HEK293T (cell line): ENCODE data around the gene SMIM15.

Experiments
- CTCF ChIA-PET: fragments of 350-600 bp; formaldehyde crosslinking; extraction: SDS; loops from one replicate; lab custom pipeline; 2021; ENCODE audit warnings: antibody characterized with exemption, inconsistent platforms; lab: Yijun Ruan, JAX
- POLR2A ChIA-PET: fragments of 350-600 bp; formaldehyde crosslinking; extraction: SDS; loops from one replicate; lab custom pipeline; 2020; ENCODE audit warnings: antibody characterized with exemption, inconsistent platforms; lab: Yijun Ruan, JAX
- DNase-seq: peaks from one replicate; pipeline ENCODE4 v3.0.0; 2012; ENCODE audit warnings: mixed read lengths; ENCODE audit errors: extremely low spot score
- ARNT ChIP-seq: fragments of 450-650 bp; IDR thresholded peaks from 2 replicates; pipeline ENCODE4 v1.6.1; 2017; ENCODE audit warnings: mild to moderate bottlenecking
- BHLHE40 ChIP-seq: fragments of 450-650 bp; IDR thresholded peaks from 2 replicates; pipeline ENCODE4 v1.6.1; 2016; ENCODE audit warnings: mild to moderate bottlenecking, moderate library complexity, borderline replicate concordance
- CTBP1 ChIP-seq: fragments of 450-650 bp; IDR thresholded peaks from 2 replicates; pipeline ENCODE4 v1.6.1; 2016; ENCODE audit warnings: borderline replicate concordance
- ELF4 ChIP-seq: fragments of 450-650 bp; IDR thresholded peaks from 2 replicates; pipeline ENCODE4 v1.6.1; 2017; ENCODE audit warnings: antibody characterized with exemption
- FOXA1 ChIP-seq: fragments of 450-650 bp; IDR thresholded peaks from 2 replicates; pipeline ENCODE4 v1.6.1; 2016; ENCODE audit warnings: mild to moderate bottlenecking
- FOXK2 ChIP-seq: fragments of 450-650 bp; IDR thresholded peaks from 2 replicates; pipeline ENCODE4 v1.6.1; 2016; ENCODE audit warnings: mild to moderate bottlenecking
- FOXM1 ChIP-seq: fragments of 450-650 bp; IDR thresholded peaks from 2 replicates; pipeline ENCODE4 v1.6.1; 2017; ENCODE audit warnings: mild to moderate bottlenecking, borderline replicate concordance
- HDGF ChIP-seq: fragments of 450-650 bp; IDR thresholded peaks from 2 replicates; pipeline ENCODE4 v1.6.1; 2017; ENCODE audit warnings: antibody characterized with exemption, borderline replicate concordance
- L3MBTL2 ChIP-seq: fragments of 450-650 bp; conservative IDR thresholded peaks from 2 replicates; pipeline ENCODE4 v1.6.1; 2016; ENCODE audit warnings: mild to moderate bottlenecking
- LEF1 ChIP-seq: fragments of 450-650 bp; IDR thresholded peaks from 2 replicates; pipeline ENCODE4 v1.6.1; 2017; ENCODE audit warnings: mild to moderate bottlenecking, borderline replicate concordance
- NFRKB ChIP-seq: fragments of 450-650 bp; IDR thresholded peaks from 2 replicates; pipeline ENCODE4 v1.6.1; 2016; ENCODE audit warnings: mild to moderate bottlenecking, moderate library complexity
- PKNOX1 ChIP-seq: fragments of 450-650 bp; IDR thresholded peaks from 2 replicates; pipeline ENCODE4 v1.6.1; 2016
- SP1 ChIP-seq: fragments of 450-650 bp; IDR thresholded peaks from 2 replicates; pipeline ENCODE4 v1.6.1; 2017
- SUZ12 ChIP-seq: fragments of 450-650 bp; IDR thresholded peaks from 2 replicates; pipeline ENCODE4 v1.6.1; 2016; ENCODE audit warnings: mild to moderate bottlenecking
- TARDBP ChIP-seq: fragments of 450-650 bp; IDR thresholded peaks from 2 replicates; pipeline ENCODE4 v1.6.1; 2016
- ZNF384 ChIP-seq: fragments of 450-650 bp; IDR thresholded peaks from 2 replicates; pipeline ENCODE4 v1.6.1; 2016

The SMIM15 gene

GRCh38 chr5:61151893-61152292 lies 10.4 kb downstream of the SMIM15 start:
- POLR2A ChIA-PET, result no interaction called here
- TF ChIP-seq TARDBP, result no peak
- CTCF ChIA-PET, result no interaction called here
- no peak for DNase-seq

DNA sequence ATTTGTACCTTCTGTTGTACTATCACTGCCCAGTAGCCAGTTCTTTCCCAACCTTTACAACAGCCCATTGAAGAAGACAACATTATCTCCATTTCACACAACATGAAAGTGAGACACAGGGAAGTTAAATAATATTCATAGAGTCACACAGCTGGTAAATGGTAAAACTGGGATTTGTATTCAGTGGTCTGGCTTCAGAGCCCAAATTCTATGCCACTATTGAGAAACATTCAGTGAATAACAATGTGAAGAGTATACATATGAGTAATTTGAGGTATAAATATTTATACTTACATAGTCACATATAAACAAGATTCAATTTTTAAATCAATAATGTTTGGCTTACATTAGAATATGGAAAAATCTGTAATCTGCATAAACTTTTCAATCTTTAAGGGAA lies 13.8 kb downstream of the SMIM15 start:
- TF ChIP-seq L3MBTL2 (no peak), SP1 (no peak), NFRKB (no peak), FOXM1 (no peak), CTBP1 (no peak), BHLHE40 (no peak), FOXA1 (no peak), ZNF384 (no peak), ARNT (no peak), SUZ12 (no peak), TARDBP (no peak), FOXK2 (no peak), PKNOX1 (no peak), ELF4 (no peak), LEF1 (no peak), HDGF (no peak)
- CTCF ChIA-PET, result no interaction called here
- POLR2A ChIA-PET, result no interaction called here
- no peak for DNase-seq

- ChIA-PET CTCF (no interaction called here), POLR2A (no interaction called here)
Measured at GRCh38 chr5:61142811-61143210, 19.5 kb downstream of the SMIM15 start.

DNA sequence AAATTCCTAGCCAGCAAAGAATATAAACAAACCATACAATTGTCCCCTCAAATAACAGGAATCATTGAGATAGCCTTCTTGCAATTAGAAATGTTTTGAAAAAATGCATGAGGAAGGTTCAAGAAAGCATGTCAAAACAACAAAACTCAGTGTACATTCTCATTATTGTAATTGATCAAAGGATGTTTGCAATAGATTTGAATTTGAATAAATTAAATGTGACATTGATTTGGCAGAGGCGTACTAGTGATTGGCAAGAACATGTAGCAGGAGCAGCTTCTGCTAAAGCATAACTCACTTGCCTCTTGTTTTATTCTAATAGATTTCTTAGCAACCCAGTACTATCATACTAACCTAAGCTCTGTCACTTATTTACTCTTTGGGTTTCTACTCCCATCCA lies 19.9 kb downstream of the SMIM15 start:
- TF ChIP-seq FOXK2, result no peak
- no peak for TF ChIP-seq CTBP1
- TF ChIP-seq TARDBP, result no peak
- TF ChIP-seq SUZ12, result no peak
- TF ChIP-seq LEF1, result no peak
- no peak for TF ChIP-seq ARNT
- no peak for TF ChIP-seq HDGF
- no peak for TF ChIP-seq ELF4
- TF ChIP-seq L3MBTL2, result no peak
- no peak for TF ChIP-seq FOXM1
- no peak for TF ChIP-seq SP1
- TF ChIP-seq PKNOX1, result no peak
- TF ChIP-seq FOXA1, result no peak
- TF ChIP-seq NFRKB, result no peak
- no peak for TF ChIP-seq BHLHE40
- no peak for TF ChIP-seq ZNF384
- DNase-seq, result no peak
- ChIA-PET POLR2A (no interaction called here), CTCF (no interaction called here)

More at GRCh38 chr5:61142811-61143210, 19.5 kb downstream of the SMIM15 start:
- no peak for DNase-seq
- no peak for TF ChIP-seq SP1
- TF ChIP-seq L3MBTL2, result no peak
- no peak for TF ChIP-seq ELF4
- no peak for TF ChIP-seq SUZ12
- TF ChIP-seq LEF1, result no peak
- no peak for TF ChIP-seq BHLHE40
- no peak for TF ChIP-seq FOXM1
- TF ChIP-seq PKNOX1, result no peak

DNA sequence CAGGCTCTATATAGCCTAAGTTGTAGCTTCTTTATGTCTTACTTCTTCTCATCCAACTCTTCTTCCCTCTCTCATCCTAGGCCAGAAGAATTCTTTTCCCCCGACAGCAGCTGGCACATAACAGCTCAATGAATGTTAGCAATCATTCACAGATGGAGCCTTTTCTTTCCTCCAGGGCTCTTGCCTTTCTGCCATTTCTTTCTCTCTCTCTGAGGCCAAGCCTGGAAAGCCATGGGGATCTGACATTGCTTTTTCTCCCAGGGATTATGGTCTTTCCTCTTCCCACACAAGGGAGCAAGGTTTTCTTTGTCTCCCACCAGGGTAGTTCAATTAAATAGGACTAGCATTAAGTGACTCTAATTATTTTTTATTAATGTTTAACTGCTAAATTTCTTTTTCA lies 20.5 kb downstream of the SMIM15 start:
- TF ChIP-seq ARNT (no peak), NFRKB (no peak), PKNOX1 (no peak), ZNF384 (no peak), FOXA1 (no peak), HDGF (no peak), SP1 (no peak), FOXM1 (no peak), SUZ12 (no peak), ELF4 (no peak), BHLHE40 (no peak), CTBP1 (no peak), FOXK2 (no peak)
- CTCF ChIA-PET, result no interaction called here
- POLR2A ChIA-PET, result no interaction called here
- no peak for DNase-seq

- ChIA-PET POLR2A (no interaction called here), CTCF (no interaction called here)
- TF ChIP-seq TARDBP (no peak), LEF1 (no peak), FOXA1 (no peak), NFRKB (no peak), SUZ12 (no peak), L3MBTL2 (no peak)
- DNase-seq, result no peak
Measured at GRCh38 chr5:61139931-61140330, 22.3 kb downstream of the SMIM15 start.
